ENCODE measurements around the gene CDKN3. TPM values are rescaled to one million over a fixed set of nuclear protein-coding genes. Genes with fewer than 3 reads are reported as not detected.
"Not testable (repeated sequence)": the region's sequence is repeated elsewhere in the genome, so short reads cannot be mapped to it uniquely, and the experiment has no call there.

CDKN3 gene
- polyA plus RNA-seq, 3 donors from 2014 or later = 2.7 to 6.4 (median 6.4) TPM

DNA sequence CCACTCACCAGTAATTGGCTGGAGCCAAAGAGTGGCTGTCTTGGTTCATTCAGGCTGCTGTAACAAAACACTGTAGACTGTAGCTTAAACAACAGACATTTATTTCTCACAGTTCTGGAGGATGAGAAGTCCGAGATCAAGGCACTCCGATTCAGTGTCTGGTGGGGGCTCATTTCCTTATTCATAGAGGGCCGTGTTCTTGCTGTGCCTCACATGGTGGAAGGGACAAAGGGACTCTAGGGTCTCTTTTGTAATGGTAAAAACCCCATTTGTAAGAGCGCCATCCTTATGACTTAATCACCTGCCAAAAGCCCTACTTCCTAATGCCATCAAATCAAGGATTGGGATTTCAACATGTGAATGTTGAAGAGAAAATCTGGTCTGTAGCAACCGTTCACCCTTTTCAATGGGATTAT lies 34.7 kb upstream of the CDKN3 start:
- no peak for DNase-seq
- Mint-ChIP-seq H3K9me3 (no peaks in the 10 kb centered on the region), H3K4me3 (no peak overlapping the region), H3K36me3 (no peaks in the 10 kb centered on the region), H3K27me3 (ENCODE audit: low read depth in 3 of 3) (peaks cover 0 to 14% (median 6%) of the 10 kb centered on the region in 3 donors), H3K27ac (no peak overlapping the region), H3K4me1 (no peaks in the 10 kb centered on the region)

DNA sequence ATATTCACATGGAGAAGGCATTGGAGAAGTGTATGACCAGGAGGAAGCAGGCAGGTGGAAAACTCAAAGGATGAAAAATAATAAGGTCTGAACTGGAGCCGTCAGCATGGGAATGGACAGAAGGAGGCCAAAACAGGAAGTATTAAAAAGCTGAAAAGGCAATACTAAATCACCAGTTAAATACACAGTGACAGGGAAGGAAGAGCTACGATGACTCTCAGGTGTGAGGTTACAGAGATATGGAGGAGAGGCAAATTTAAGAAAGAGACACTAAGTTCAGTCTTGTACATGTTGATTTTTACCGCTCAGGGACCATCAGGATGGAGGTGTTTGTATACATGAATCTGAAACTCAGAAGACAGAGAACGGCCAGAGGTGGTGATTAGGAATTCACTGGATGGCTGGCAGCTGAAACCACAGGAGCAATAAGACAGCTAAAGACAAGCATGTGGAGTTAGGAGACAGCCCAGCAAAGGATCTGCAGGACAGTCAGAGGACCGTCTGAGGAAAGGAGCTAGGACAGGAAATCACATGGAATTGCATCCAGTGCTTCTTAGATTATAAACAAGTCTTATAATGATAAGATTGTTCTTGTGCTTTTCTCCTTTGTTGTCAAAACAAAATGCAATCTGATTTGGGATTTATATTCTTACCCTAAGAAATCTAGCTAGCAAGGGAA lies 33.9 kb upstream of the CDKN3 start:
- Mint-ChIP-seq H3K27ac (no peak overlapping the region), H3K4me3 (no peak overlapping the region), H3K36me3 (no peaks in the 10 kb centered on the region), H3K4me1 (no peaks in the 10 kb centered on the region), H3K27me3 (ENCODE audit: low read depth in 3 of 3) (peaks cover 0 to 11% (median 7%) of the 10 kb centered on the region in 3 donors), H3K9me3 (no peaks in the 10 kb centered on the region)
- no peak for DNase-seq

DNA sequence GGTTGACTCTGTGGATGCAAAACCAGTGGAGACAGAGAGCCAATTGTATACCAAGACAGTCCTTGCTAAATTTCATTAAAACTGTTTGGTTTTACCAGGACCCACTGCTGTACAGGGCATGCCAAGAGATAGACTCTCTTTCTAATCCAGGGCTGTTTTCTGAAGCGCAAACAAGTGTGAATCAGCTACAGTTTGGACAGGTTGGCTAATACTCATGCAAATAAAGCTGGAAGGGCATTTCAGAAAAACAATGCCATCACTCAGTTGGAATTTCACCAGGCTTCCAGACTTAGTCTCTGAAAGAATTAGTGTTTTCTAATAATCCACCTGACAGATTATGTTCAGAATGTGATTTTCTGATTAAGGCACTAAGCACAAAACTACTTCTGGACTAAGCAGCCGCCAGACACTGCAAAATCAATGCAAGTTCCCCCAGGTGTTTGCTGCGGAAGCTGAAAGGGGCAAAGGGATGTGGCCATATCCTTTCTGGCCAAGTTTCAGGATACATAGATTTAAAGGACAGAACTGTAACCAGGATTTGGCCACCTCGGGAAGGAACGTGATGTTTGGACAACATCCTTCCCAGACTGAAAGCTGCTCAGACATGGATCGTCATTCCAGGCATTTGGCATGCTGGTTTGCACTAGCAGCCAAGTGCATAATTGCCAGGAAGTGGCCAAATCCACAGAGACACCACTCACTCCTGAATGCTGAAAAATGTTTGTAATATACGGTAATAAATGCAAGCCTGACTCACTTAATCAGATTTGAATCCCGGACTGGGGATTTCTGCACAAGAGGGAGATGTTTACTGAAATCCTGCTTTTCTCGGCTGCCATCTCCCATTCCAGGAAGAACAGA lies 32.0 kb upstream of the CDKN3 start:
- Mint-ChIP-seq H3K27me3 (ENCODE audit: low read depth in 3 of 3) (peaks cover 0 to 4% (median 3%) of the 10 kb centered on the region in 3 donors), H3K27ac (no peak overlapping the region), H3K9me3 (no peaks in the 10 kb centered on the region), H3K36me3 (no peaks in the 10 kb centered on the region), H3K4me1 (no peaks in the 10 kb centered on the region), H3K4me3 (no peak overlapping the region)
- DNase-seq = no peak

DNA sequence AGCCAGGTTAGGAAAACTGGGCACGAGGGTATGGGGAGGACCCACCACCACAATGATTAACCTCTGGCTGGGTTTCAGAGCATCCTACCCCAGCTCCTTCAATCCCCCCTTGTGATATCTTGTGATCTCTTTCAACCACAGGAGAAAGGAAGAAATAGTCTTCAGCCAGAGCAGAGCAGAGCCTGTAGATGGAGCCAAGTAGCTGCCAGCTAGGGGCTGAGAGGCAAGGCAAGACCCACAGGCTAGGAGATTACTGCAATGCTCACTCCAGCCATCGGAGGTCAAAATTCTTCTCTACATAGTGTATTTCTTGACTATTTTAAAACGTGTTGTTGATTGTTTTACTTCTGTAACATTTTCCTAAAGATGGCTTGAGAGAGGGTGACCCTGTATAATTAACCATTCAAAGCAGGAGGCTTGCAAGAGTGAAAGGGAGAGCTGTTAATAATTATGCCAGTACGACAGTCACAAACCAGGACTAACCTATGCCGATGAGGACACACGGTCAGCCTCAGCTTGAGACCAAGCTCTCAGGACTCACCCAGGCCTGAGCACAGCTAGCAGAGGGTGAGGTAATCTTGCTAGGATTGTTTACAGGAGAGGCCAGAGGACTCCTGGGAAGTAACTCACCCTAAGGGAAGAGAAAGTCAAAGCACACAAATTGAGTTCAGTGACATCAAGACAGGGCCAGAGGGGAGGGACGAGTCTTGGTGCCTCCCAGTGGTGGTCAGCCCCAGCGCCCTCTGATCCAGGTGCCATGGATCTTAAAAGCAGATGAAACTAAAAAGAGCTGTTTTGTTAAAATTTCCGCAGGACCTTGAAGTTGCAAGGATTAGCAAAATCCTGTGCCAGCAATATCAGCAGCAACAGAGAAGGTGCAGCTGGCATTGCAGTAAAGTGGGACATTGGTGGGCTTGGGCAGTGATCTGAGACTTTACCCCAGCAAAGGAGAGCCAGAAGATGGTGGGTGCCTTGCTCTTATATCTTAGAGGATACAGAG lies 29.8 kb upstream of the CDKN3 start:
- H3K27ac Mint-ChIP-seq = no peak overlapping the region
- DNase-seq = peak in 2 of 3 donors; percentile 3 to 14
- H3K27me3 Mint-ChIP-seq (ENCODE audit: low read depth in 3 of 3) = peaks cover 0 to 4% (median 3%) of the 10 kb centered on the region in 3 donors
- no peaks in the 10 kb centered on the region for H3K36me3 Mint-ChIP-seq
- no peaks in the 10 kb centered on the region for H3K4me1 Mint-ChIP-seq
- no peak overlapping the region for H3K4me3 Mint-ChIP-seq
- no peaks in the 10 kb centered on the region for H3K9me3 Mint-ChIP-seq

DNA sequence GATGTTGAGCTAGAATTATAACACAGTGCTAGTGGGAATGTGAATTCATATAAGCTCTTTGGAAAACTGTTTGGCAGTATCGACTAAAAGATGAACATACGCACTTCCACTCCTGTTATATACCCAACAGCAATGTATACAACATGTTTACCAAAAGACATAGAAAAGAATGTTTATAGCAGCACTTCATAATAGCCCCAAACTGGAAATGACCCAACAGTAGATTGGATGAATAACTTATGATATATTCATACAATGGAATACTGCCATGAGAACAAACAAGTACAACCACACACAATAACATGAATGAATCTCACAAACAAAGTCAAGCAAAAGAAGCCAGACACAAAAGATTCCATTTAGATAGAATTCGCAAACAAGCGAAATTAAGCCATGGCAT lies 28.5 kb upstream of the CDKN3 start:
- H3K36me3 Mint-ChIP-seq = no peaks in the 10 kb centered on the region
- H3K9me3 Mint-ChIP-seq = peaks cover 0 to 2% (median 0%) of the 10 kb centered on the region in 6 donors
- H3K4me3 Mint-ChIP-seq = no peak overlapping the region
- H3K27me3 Mint-ChIP-seq (ENCODE audit: low read depth in 3 of 3) = peaks cover 2 to 8% (median 4%) of the 10 kb centered on the region in 3 donors
- no peak for DNase-seq
- H3K4me1 Mint-ChIP-seq = no peaks in the 10 kb centered on the region
- H3K27ac Mint-ChIP-seq = no peak overlapping the region

DNA sequence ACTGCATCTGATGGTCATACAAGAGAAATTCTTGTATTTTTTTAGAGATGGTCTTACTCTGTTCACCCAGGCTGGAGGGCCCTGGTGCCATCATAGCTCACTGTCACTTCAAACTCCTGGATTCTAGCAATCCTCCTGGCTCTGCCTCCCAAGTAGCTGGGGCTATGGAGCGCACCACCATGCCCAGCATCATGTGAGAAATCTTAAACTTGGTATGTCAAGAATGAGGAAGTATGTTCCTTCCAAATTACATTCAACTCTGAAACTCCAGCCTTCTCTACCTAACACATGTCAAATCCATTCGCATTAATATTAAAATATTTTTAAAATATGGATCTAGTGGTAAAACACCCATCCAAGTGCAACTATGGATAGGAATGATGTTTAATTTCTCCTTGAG lies 27.5 kb upstream of the CDKN3 start:
- Mint-ChIP-seq H3K9me3 (peaks cover 0 to 2% (median 0%) of the 10 kb centered on the region in 6 donors), H3K4me3 (no peak overlapping the region), H3K36me3 (no peaks in the 10 kb centered on the region), H3K27ac (no peak overlapping the region), H3K27me3 (ENCODE audit: low read depth in 3 of 3) (peaks cover 2 to 10% (median 2%) of the 10 kb centered on the region in 3 donors), H3K4me1 (no peaks in the 10 kb centered on the region)
- no peak for DNase-seq

DNA sequence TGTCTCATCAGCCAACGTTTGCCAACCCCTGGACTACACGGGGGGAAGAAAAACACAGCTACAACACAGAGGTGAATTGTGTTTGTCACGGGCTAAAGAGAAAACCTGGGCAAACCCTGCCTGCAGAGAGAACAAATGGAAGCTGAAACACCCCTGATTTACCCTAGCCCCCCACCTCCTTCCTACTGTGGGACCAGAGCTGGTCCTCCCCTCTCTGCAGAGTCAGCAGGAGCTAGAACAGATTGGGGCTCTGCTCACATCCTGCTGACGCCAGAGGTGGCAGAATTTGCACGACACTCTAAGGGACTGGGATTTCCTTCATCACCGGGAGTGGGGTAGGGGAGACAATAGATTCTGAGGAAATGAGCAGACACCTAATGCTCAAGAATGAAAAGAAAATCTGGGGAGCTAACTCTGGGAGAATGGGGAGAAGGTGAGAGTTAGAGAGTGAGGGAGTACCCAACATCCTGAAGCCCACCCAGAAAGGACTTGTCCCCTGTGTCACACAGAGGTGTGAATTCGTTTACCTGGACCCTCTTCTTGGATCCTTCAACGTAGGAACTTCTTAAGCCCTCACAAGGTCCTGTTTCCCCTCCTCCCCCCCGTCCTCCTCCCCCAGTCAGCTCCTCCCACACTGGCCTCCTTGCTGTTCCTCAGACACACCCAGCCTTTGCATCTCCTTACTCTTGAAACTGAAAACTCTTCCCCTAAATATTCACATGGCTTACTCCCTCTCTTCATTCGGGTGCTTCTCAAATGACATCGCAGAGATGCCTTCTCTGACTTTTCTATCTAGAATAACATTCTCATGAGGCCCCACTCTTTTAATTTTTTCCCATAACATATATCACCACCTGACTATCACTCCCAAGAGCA lies 26.2 kb upstream of the CDKN3 start:
- Mint-ChIP-seq H3K9me3 (peaks cover 0 to 2% (median 0%) of the 10 kb centered on the region in 6 donors), H3K4me1 (no peaks in the 10 kb centered on the region), H3K27ac (no peak overlapping the region), H3K36me3 (no peaks in the 10 kb centered on the region), H3K27me3 (ENCODE audit: low read depth in 3 of 3) (peaks cover 2 to 10% (median 2%) of the 10 kb centered on the region in 3 donors), H3K4me3 (no peak overlapping the region)
- DNase-seq = no peak

DNA sequence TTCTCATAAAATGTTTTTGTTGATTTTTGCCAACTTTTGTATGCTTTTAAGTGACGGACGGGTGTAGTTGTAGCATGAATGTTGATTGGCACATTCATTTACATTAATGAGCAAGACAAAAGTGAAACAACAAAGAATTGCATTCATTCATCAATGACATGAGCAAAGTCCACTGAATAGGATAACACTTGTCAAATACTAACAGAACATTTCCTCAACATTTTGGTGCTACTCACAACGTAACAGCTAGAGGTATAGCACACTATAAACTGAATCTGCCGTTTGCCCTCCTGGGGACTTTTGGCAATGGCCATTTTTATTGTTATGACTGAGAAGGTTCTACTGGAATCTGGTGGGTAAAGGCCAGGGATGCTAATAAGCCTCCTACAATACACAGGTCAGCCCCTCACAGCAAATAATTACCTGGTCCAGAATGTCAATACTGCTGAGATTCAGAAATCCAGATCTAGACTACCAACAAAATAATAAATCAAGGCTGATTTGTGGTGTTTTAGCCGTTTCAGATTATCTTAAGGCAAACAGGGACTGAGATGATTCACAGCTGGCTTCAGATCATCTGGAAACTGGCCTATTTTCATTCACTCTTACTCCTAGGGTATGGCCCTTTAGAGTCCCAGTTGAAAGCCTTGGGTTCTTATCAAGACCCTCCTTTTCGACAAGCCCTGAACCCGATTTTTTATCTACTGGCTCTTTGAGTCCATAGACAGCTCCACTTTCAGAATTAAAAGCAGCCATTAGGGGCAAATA lies 22.5 kb upstream of the CDKN3 start:
- Mint-ChIP-seq H3K4me3 (no peak overlapping the region), H3K27ac (no peak overlapping the region), H3K27me3 (ENCODE audit: low read depth in 3 of 3) (peaks cover 2 to 16% (median 2%) of the 10 kb centered on the region in 3 donors), H3K36me3 (no peaks in the 10 kb centered on the region), H3K9me3 (peaks cover 0 to 2% (median 0%) of the 10 kb centered on the region in 6 donors), H3K4me1 (no peaks in the 10 kb centered on the region)
- no peak for DNase-seq

DNA sequence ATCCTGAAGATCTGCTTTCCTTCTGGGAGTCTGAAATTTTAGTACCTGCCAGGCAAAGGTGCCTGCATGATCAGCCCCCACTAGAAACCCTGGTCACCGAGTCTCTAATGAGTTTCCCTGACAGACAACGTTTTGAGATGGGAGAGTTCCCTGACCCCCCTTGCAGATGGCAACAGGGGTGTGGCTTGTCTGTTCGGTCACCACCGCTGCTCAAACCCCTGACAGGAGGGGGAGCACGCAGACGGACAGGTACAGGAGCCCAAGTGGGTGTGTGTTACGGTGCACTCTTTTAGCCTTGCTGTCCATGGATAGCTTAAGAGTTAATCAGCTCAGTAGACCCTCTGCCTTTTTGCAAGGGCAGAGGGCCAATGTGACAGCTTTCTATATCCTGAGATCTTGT lies 19.3 kb upstream of the CDKN3 start:
- Mint-ChIP-seq H3K27ac (no peak overlapping the region), H3K9me3 (peaks cover 0 to 2% (median 0%) of the 10 kb centered on the region in 6 donors), H3K4me1 (no peaks in the 10 kb centered on the region), H3K4me3 (no peak overlapping the region), H3K36me3 (no peaks in the 10 kb centered on the region), H3K27me3 (ENCODE audit: low read depth in 3 of 3) (peaks cover 1 to 15% (median 3%) of the 10 kb centered on the region in 3 donors)
- no peak for DNase-seq

DNA sequence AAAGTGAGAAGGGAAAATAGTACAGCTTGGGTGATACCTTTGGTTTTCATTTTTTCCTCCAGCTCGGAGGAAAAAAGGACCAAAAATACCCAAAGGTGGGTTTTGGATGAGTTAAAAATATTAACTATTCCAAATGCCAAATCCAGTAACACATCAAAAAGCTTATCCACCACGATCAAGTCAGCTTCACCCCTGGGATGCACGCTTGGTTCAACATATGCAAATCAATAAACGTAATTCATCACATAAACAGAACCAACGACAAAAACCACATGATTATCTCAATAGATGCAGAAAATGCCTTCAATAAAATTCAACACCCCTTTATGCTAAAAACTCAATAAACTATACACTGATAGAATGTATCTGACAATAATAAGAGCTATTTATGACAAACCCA lies 17.9 kb upstream of the CDKN3 start:
- H3K27ac Mint-ChIP-seq, H3K4me3 Mint-ChIP-seq, H3K9me3 Mint-ChIP-seq, H3K36me3 Mint-ChIP-seq, H3K4me1 Mint-ChIP-seq, DNase-seq: not testable (repeated sequence)
- peaks cover 1 to 13% (median 3%) of the 10 kb centered on the region in 3 donors for H3K27me3 Mint-ChIP-seq (ENCODE audit: low read depth in 3 of 3)

DNA sequence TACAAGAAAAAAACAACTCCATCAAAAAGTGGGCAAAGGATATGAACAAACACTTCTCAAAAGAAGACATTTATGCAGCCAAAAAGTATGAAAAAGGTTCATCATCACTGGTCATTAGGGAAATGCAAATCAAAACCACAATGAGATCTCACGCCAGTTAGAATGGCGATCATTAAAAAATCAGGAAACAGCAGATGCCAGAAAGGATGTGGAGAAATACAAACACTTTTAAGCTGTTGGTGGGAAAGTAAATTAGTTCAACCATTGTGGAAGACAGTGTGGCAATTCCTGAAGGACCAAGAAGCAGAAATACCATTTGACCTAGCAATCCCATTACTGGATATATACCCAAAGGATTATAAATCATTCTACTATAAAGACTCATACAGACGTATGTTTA lies 16.2 kb upstream of the CDKN3 start:
- not testable (repeated sequence) for H3K4me3 Mint-ChIP-seq, H3K27ac Mint-ChIP-seq, H3K36me3 Mint-ChIP-seq, H3K4me1 Mint-ChIP-seq, H3K9me3 Mint-ChIP-seq, DNase-seq
- peaks cover 1 to 13% (median 3%) of the 10 kb centered on the region in 3 donors for H3K27me3 Mint-ChIP-seq (ENCODE audit: low read depth in 3 of 3)

DNA sequence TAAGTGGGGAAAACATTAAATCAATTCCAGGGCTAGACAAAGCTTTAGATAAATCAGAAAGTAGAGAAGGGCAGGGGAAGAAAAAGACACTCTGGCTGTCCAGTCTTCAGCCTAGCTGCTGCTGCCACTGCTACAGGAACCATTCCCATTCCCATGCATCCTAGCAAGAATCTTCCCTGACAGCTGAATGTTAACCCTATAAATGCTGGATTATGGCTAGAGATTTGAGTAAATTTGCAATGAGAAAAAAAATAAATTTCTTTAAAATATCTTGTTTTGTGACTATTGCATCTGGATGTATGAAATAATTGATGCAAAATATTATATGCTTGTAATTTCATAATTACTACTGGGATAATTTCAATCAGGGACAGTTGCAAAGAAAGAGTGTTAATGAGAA lies 15.0 kb upstream of the CDKN3 start:
- no peaks in the 10 kb centered on the region for H3K4me1 Mint-ChIP-seq
- peaks cover 1 to 16% (median 5%) of the 10 kb centered on the region in 3 donors for H3K27me3 Mint-ChIP-seq (ENCODE audit: low read depth in 3 of 3)

More for the DNA sequence above, 15.0 kb upstream of the CDKN3 start:
- Mint-ChIP-seq H3K4me3 (no peak overlapping the region), H3K36me3 (no peaks in the 10 kb centered on the region), H3K9me3 (no peaks in the 10 kb centered on the region), H3K27ac (no peak overlapping the region)
- DNase-seq = no peak
